K562 (cell line): ENCODE data around the gene CCSER2. TPM values are rescaled to one million over a fixed set of nuclear protein-coding genes. Genes with fewer than 3 reads are reported as not detected.

Experiments
- ATAC-seq: fragments of 200-7000 bp; cut with Tn5 transposase; 3 replicates; pipeline ENCODE4 v1.9.1; 2020; ENCODE audit warnings: moderate library complexity
- BruUV-seq: library from RNA; stranded (reverse); fragments of 400-500 nt; replicated peaks from 2 replicates; lab custom pipeline; 2021; lab: Mats Ljungman, UMichigan
- CTCF ChIA-PET: fragments of 300-600 bp; formaldehyde crosslinking; extraction: SDS; loops from one replicate; lab custom pipeline; 2021; ENCODE audit warnings: low intra/inter-chr PET ratio; lab: Yijun Ruan, JAX
- POLR2A ChIA-PET: fragments of 300-600, 350-650 bp; sonication (Branson Sonifier 250); formaldehyde crosslinking; extraction: SDS; loops from one replicate; lab custom pipeline; 2021; ENCODE audit warnings: antibody characterized with exemption, inconsistent platforms; lab: Yijun Ruan, JAX
- DNase-seq, 4 experiments: peaks; one replicate each; pipeline versions ENCODE4 v3.0.0 to v3.0.0-alpha.2; 2011 to 2018; ENCODE audit warnings: low spot score in 3 of 4, mixed read lengths in 3 of 4; ENCODE audit errors: extremely low read depth in 1 of 4
- FAIRE-seq: peaks from 2 replicates; lab custom pipeline; 2011; peaks lifted over from hg19 to GRCh38; lab: Jason Lieb, UNC
- H2AFZ ChIP-seq: 2 replicates; pipeline ENCODE4 v1.6.0; 2011; ENCODE audit warnings: low read depth, low read length, control low read depth, inconsistent platforms
- H3K27ac ChIP-seq: fragments of 200-600 bp; 3 replicates; pipeline ENCODE4 v1.8.0; 2011; ENCODE audit warnings: low read depth, mild to moderate bottlenecking, control low read depth, inconsistent platforms, low read length, moderate library complexity, mixed read lengths; ENCODE audit errors: extremely low read depth
- H3K27me3 ChIP-seq, 2 experiments: fragments of 300-600 bp in 1 of 2; 2 replicates in 1 of 2; 3 replicates in 1 of 2; pipeline versions ENCODE4 v1.6.0 to v1.8.0; 2011; ENCODE audit warnings: inconsistent platforms in 2 of 2, low read length in 2 of 2, mild to moderate bottlenecking in 1 of 2, mixed read lengths in 1 of 2, moderate library complexity in 1 of 2; ENCODE audit not compliant: control insufficient read depth in 2 of 2, insufficient read depth in 2 of 2
- H3K36me3 ChIP-seq: fragments of 300-600 bp; 3 replicates; pipeline ENCODE4 v1.8.0; 2011; ENCODE audit warnings: mild to moderate bottlenecking, low read length, inconsistent platforms; ENCODE audit not compliant: control insufficient read depth, insufficient read depth
- H3K4me1 ChIP-seq, 2 experiments: fragments of 200-600 bp in 1 of 2; replicated peaks in 1 of 2; 2 replicates in 1 of 2; 3 replicates in 1 of 2; pipeline versions ENCODE4 v1.5.1 to v1.8.0; 2011; ENCODE audit warnings: inconsistent platforms in 2 of 2, low read length in 2 of 2, mild to moderate bottlenecking in 1 of 2, mixed read lengths in 1 of 2, moderate library complexity in 1 of 2; ENCODE audit not compliant: control insufficient read depth in 2 of 2, insufficient read depth in 2 of 2
- H3K4me2 ChIP-seq: 2 replicates; pipeline ENCODE4 v1.6.1; 2011; ENCODE audit warnings: low read length, control low read depth, inconsistent platforms, mixed read lengths; ENCODE audit not compliant: insufficient read depth
- H3K4me3 ChIP-seq: fragments of 200-600 bp; sonication (generic), shearing (Covaris generic); 2 replicates; pipeline ENCODE4 v1.5.1; 2016; ENCODE audit warnings: control low read depth, inconsistent platforms
- H3K79me2 ChIP-seq: fragments of 200-600 bp; 3 replicates; pipeline ENCODE4 v1.8.0; 2011; ENCODE audit warnings: low read length, inconsistent platforms; ENCODE audit not compliant: control insufficient read depth, insufficient read depth
- H3K9ac ChIP-seq, 2 experiments: 2 replicates each; pipeline versions ENCODE4 v1.6.0 to v1.6.1; 2011; ENCODE audit warnings: low read depth in 2 of 2, low read length in 2 of 2, control low read depth in 1 of 2, inconsistent platforms in 1 of 2, mild to moderate bottlenecking in 1 of 2, mixed read lengths in 1 of 2; ENCODE audit not compliant: insufficient read depth in 1 of 2
- H3K9me1 ChIP-seq: one replicate; pipeline ENCODE4 v1.6.0; 2011; ENCODE audit warnings: inconsistent platforms, mild to moderate bottlenecking, low read length, moderate library complexity; ENCODE audit not compliant: control insufficient read depth, insufficient read depth
- H3K9me3 ChIP-seq: replicated peaks from 2 replicates; pipeline ENCODE4 v1.5.1; 2011; ENCODE audit warnings: low read depth, low read length, inconsistent platforms; ENCODE audit not compliant: control insufficient read depth, insufficient read depth
- H4K20me1 ChIP-seq: replicated peaks from 2 replicates; pipeline ENCODE4 v1.6.1; 2011; ENCODE audit warnings: low read length, inconsistent platforms, mixed read lengths; ENCODE audit not compliant: control insufficient read depth, insufficient read depth
- BRD4 ChIP-seq: fragments of 200-600 bp; sonication (generic); IDR thresholded peaks from 2 replicates; pipeline ENCODE4 v1.6.1; 2017; ENCODE audit warnings: inconsistent platforms
- BRF1 ChIP-seq: IDR thresholded peaks from 3 replicates; pipeline ENCODE4 v1.6.1; 2011; ENCODE audit warnings: borderline replicate concordance, mild to moderate bottlenecking; ENCODE audit not compliant: insufficient read length; ENCODE audit errors: extremely low read depth
- BRF2 ChIP-seq: IDR thresholded peaks from 3 replicates; pipeline ENCODE4 v1.6.1; 2011; ENCODE audit warnings: borderline replicate concordance, mild to moderate bottlenecking; ENCODE audit not compliant: insufficient read length, insufficient read depth
- CTBP1 ChIP-seq: fragments of 450-650 bp; IDR thresholded peaks from 2 replicates; pipeline ENCODE4 v1.6.1; 2016; ENCODE audit warnings: borderline replicate concordance
- FOXO4 ChIP-seq: fragments of 450-650 bp; formaldehyde crosslinking; IDR thresholded peaks from 2 replicates; pipeline ENCODE4 v1.4.0; 2020; ENCODE audit warnings: mild to moderate bottlenecking, moderate library complexity
- MCM3 ChIP-seq: fragments of 450-650 bp; IDR thresholded peaks from 2 replicates; pipeline ENCODE4 v1.6.1; 2016
- MIER1 ChIP-seq: fragments of 450-650 bp; IDR thresholded peaks from 2 replicates; pipeline ENCODE4 v1.6.1; 2016; ENCODE audit warnings: antibody characterized with exemption, mild to moderate bottlenecking, low read depth
- NELFE ChIP-seq: IDR thresholded peaks from 2 replicates; pipeline ENCODE4 v1.6.1; 2011; ENCODE audit warnings: mild to moderate bottlenecking; ENCODE audit not compliant: insufficient read depth, insufficient read length
- POLR3A ChIP-seq: IDR thresholded peaks from 2 replicates; pipeline ENCODE4 v1.6.1; 2011; ENCODE audit warnings: borderline replicate concordance, mild to moderate bottlenecking, moderate library complexity; ENCODE audit not compliant: insufficient read length, insufficient read depth; ENCODE audit errors: extremely low read depth
- PTBP1 ChIP-seq: fragments of 200-400 bp; formaldehyde crosslinking; IDR thresholded peaks from 2 replicates; pipeline ENCODE4 v1.6.1; 2017; ENCODE audit warnings: low read depth, low read length
- RBBP5 ChIP-seq: fragments of 200-600 bp; sonication (generic); IDR thresholded peaks from 2 replicates; pipeline ENCODE4 v1.6.1; 2012; ENCODE audit warnings: borderline replicate concordance, mild to moderate bottlenecking, low read length, control low read depth, inconsistent platforms; ENCODE audit not compliant: insufficient read depth, poor library complexity, severe bottlenecking
- RBM34 ChIP-seq: fragments of 200-400 bp; formaldehyde crosslinking; IDR thresholded peaks from 2 replicates; pipeline ENCODE4 v1.6.1; 2018; ENCODE audit warnings: low read length, borderline replicate concordance; ENCODE audit not compliant: insufficient read depth
- ZBTB1 ChIP-seq: sonication (generic); formaldehyde crosslinking; IDR thresholded peaks from 2 replicates; pipeline ENCODE4 v1.8.1; 2023; ENCODE audit warnings: missing genetic modification reagents, low read depth, mild to moderate bottlenecking, borderline replicate concordance
- ZNF644 ChIP-seq: fragments of 200-800 bp; sonication (Bioruptor generic); IDR thresholded peaks from 2 replicates; pipeline ENCODE4 v1.6.1; 2016; ENCODE audit warnings: low read depth, missing genetic modification characterization, missing compliant biosample characterization
- ZNF668 ChIP-seq: fragments of 250-450 bp; sonication (Bioruptor Pico); IDR thresholded peaks from 2 replicates; pipeline ENCODE4 v1.8.0; 2022; ENCODE audit warnings: mild to moderate bottlenecking, inconsistent platforms
- in situ Hi-C: fragments of 300-500 bp; cut with MboI; formaldehyde crosslinking; loops from 4 replicates; pipeline ENCODE4 v1.15.0; 2018; ENCODE audit warnings: inconsistent platforms, mixed read lengths
- intact Hi-C: fragments of 100-400 bp; cut with micrococcal nuclease; formaldehyde crosslinking; loops from 2 replicates; pipeline ENCODE4 v1.14.2; 2022
- polyA plus RNA-seq, 8 experiments: library from polyadenylated mRNA; depleted of rRNA in 4 of 8; stranded (reverse) in 5 of 8; unstranded in 3 of 8; fragments of >200 nt; fragmentation: Nextera tagmentation in 2 of 8; fragmentation: Illumina TruSeq in 1 of 8; extraction: Ambion mirVana in 2 of 8; extraction: Trizol in 1 of 8; gene quantifications; 2 replicates each; pipeline versions ENCODE4 v1.2.1 to v1.2.3, GENCODE V29; 2011 to 2014; ENCODE audit warnings: inconsistent platforms in 1 of 8, missing spikeins in 1 of 8
- total RNA-seq, 7 experiments: library from RNA; depleted of rRNA in 6 of 7; stranded (reverse); fragments of >200 nt in 6 of 7; fragmentation: Illumina TruSeq in 2 of 7; extraction: Trizol in 2 of 7; gene quantifications; 2 replicates each; pipeline versions ENCODE4 v1.2.1 to v1.2.3, GENCODE V29; 2011 to 2021; ENCODE audit warnings: low replicate concordance in 1 of 7
- TF ChIP-seq, protein P1 (sequence below), 2 experiments: fragments of 450-650 bp in 1 of 2; sonication (generic) in 1 of 2; formaldehyde crosslinking in 1 of 2; IDR thresholded peaks in 1 of 2; conservative IDR thresholded peaks in 1 of 2; 2 replicates each; pipeline versions ENCODE4 v1.6.1 to v1.8.1; 2016 to 2023; ENCODE audit warnings: mild to moderate bottlenecking in 2 of 2, moderate library complexity in 2 of 2, inconsistent platforms in 1 of 2, missing genetic modification reagents in 1 of 2
- TF ChIP-seq, protein P2 (sequence below), 2 experiments: IDR thresholded peaks; 2 replicates each; pipeline ENCODE4 v1.6.1; 2012; ENCODE audit warnings: improper control_type of control experiment in 2 of 2, low read depth in 2 of 2, low read length in 2 of 2, borderline replicate concordance in 1 of 2

The CCSER2 gene
- total and polyA plus RNA-seq, 9 of the 15 experiments (the other 6 are each of a cell fraction or from before 2014, with no cell fraction given) = 2.7 to 15.1 (median 9.7) TPM

GRCh38 chr10:84524435-84524834, 196.0 kb downstream of the CCSER2 start:
- H3K27me3 ChIP-seq = no peaks in the 10 kb centered on the region
- POLR2A ChIA-PET = no interaction called here
- intact Hi-C loops = no loop called here
- no peaks in the 10 kb centered on the region for H4K20me1 ChIP-seq
- H3K36me3 ChIP-seq = no peaks in the 10 kb centered on the region
- no TSS peak for BruUV-seq
- H3K9me3 ChIP-seq = peaks cover 4% of the 10 kb centered on the region; the same call in 1 of the 2 replicates
- peaks cover 0 to 11% of the 10 kb centered on the region in 2 experiments; a peak in 3 of 5 replicates for H3K4me1 ChIP-seq
- H3K79me2 ChIP-seq = no peaks in the 10 kb centered on the region
- H3K9me1 ChIP-seq = no peaks in the 10 kb centered on the region
- ATAC-seq (no peak), DNase-seq (no peak), FAIRE-seq (no peak)
- CTCF ChIA-PET = no interaction called here
- H3K27ac ChIP-seq = no peak overlapping the region
- no peak overlapping the region for H3K4me2 ChIP-seq
- no peak overlapping the region for H2AFZ ChIP-seq
- no peak overlapping the region for H3K9ac ChIP-seq
- H3K4me3 ChIP-seq = no peak overlapping the region
- in situ Hi-C loops = no loop called here
- TF ChIP-seq ZNF668 (CRISPR knock-in tag) (no peak), NELFE (no peak), BRD4 (no peak), RBM34 (no peak), MIER1 (no peak), RBBP5 (no peak), ZBTB1 (CRISPR knock-in tag) (no peak), MCM3 (no peak), PTBP1 (no peak), ZNF644 (tag) (no peak), FOXO4 (CRISPR knock-in tag) (no peak), BRF1 (no peak), CTBP1 (no peak), POLR3A (no peak), BRF2 (no peak)
- TF ChIP-seq, protein P1, sequence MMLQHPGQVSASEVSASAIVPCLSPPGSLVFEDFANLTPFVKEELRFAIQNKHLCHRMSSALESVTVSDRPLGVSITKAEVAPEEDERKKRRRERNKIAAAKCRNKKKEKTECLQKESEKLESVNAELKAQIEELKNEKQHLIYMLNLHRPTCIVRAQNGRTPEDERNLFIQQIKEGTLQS (IDR thresholded peaks at IDR 0.05) = no peak
- TF ChIP-seq, protein P1 (CRISPR knock-in tag; conservative IDR thresholded peaks at IDR 0.05) = no peak
- TF ChIP-seq, protein P2, sequence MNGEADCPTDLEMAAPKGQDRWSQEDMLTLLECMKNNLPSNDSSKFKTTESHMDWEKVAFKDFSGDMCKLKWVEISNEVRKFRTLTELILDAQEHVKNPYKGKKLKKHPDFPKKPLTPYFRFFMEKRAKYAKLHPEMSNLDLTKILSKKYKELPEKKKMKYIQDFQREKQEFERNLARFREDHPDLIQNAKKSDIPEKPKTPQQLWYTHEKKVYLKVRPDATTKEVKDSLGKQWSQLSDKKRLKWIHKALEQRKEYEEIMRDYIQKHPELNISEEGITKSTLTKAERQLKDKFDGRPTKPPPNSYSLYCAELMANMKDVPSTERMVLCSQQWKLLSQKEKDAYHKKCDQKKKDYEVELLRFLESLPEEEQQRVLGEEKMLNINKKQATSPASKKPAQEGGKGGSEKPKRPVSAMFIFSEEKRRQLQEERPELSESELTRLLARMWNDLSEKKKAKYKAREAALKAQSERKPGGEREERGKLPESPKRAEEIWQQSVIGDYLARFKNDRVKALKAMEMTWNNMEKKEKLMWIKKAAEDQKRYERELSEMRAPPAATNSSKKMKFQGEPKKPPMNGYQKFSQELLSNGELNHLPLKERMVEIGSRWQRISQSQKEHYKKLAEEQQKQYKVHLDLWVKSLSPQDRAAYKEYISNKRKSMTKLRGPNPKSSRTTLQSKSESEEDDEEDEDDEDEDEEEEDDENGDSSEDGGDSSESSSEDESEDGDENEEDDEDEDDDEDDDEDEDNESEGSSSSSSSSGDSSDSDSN (IDR thresholded peaks at IDR 0.05; ENCODE audit: borderline replicate concordance in 1 of 2, low read depth in 2 of 2, low read length in 2 of 2) = no peak
